Spleen (tissue), 11 donors: ENCODE data around the gene DLEC1. TPM values are rescaled to one million over a fixed set of nuclear protein-coding genes. Genes with fewer than 3 reads are reported as not detected.

Experiments used
- DNase-seq: peaks from one replicate; pipeline ENCODE4 v3.0.0-alpha.2; 2020
- H3K27ac ChIP-seq, 8 donors: fragments of 200-600 bp; sonication (generic) in 7 of 8; 1 replicate in 4 of 8; 2 replicates in 4 of 8; pipeline versions ENCODE4 v1.5.0 to v1.8.0; 2016 to 2021; ENCODE audit warnings: inconsistent platforms in 4 of 8, mild to moderate bottlenecking in 4 of 8, moderate library complexity in 1 of 8
- H3K27me3 ChIP-seq, 7 donors: fragments of 200-600 bp; sonication (generic) in 6 of 7; replicated peaks in 1 of 7; 1 replicate in 4 of 7; 2 replicates in 3 of 7; pipeline versions ENCODE4 v1.5.0 to v1.8.0; 2016 to 2021; ENCODE audit warnings: inconsistent platforms in 3 of 7, mild to moderate bottlenecking in 1 of 7
- H3K36me3 ChIP-seq, 6 donors: fragments of 200-600 bp; sonication (generic) in 5 of 6; 1 replicate in 4 of 6; 2 replicates in 2 of 6; pipeline versions ENCODE4 v1.5.0 to v1.8.0; 2016 to 2021; ENCODE audit warnings: inconsistent platforms in 2 of 6
- H3K4me1 ChIP-seq, 6 donors: fragments of 200-600 bp; sonication (generic) in 5 of 6; 1 replicate in 3 of 6; 2 replicates in 3 of 6; pipeline versions ENCODE4 v1.5.0 to v1.8.0; 2016 to 2021; ENCODE audit warnings: inconsistent platforms in 3 of 6
- H3K4me3 ChIP-seq, 8 donors: fragments of 200-600 bp; sonication (generic) in 7 of 8; 1 replicate in 4 of 8; 2 replicates in 4 of 8; pipeline versions ENCODE4 v1.5.0 to v1.8.0; 2016 to 2021; ENCODE audit warnings: inconsistent platforms in 4 of 8, mild to moderate bottlenecking in 4 of 8, moderate library complexity in 2 of 8
- H3K9me3 ChIP-seq, 8 donors: fragments of 200-600 bp; sonication (generic) in 7 of 8; 1 replicate in 4 of 8; 2 replicates in 4 of 8; pipeline versions ENCODE4 v1.5.0 to v1.8.0; 2016 to 2021; ENCODE audit warnings: inconsistent platforms in 4 of 8
- POLR2A ChIP-seq, 3 donors: fragments of 450-650 bp; IDR thresholded peaks; one replicate each; pipeline ENCODE4 v1.5.1; 2017; ENCODE audit warnings: antibody characterized with exemption in 3 of 3, mild to moderate bottlenecking in 1 of 3
- POLR2AphosphoS5 ChIP-seq, 3 donors: sonication (generic); formaldehyde crosslinking; IDR thresholded peaks; one replicate each; pipeline ENCODE4 v1.5.1; 2017; ENCODE audit warnings: antibody characterized with exemption in 3 of 3
- WGBS, 5 donors: extraction: QIAGEN DNeasy Blood & Tissue Kit in 3 of 5; methylation state at CpG; one replicate each; pipeline versions ENCODE4 v1.1.5 to v1.1.7; 2013 to 2018; 5-methylcytosine and 5-hydroxymethylcytosine counted together
- intact Hi-C: fragments of 100-400 bp; cut with DNase I; formaldehyde crosslinking; loops from one replicate; pipeline ENCODE4 v1.15.0; 2023; ENCODE audit warnings: low total_unique reads
- polyA plus RNA-seq, 3 donors: library from polyadenylated mRNA; stranded (reverse); fragments of 200-250 nt; gene quantifications; one replicate each; pipeline ENCODE4 v1.2.1, GENCODE V29; 2013
- total RNA-seq, 7 donors: library from RNA; depleted of rRNA in 3 of 7; stranded (reverse); fragments of >200 nt in 3 of 7; fragmentation: NEBNext Ultra II Directional in 4 of 7; extraction: Animal tissue kit (Norgen Biotek cat#: 25700) in 4 of 7; gene quantifications; one replicate each; pipeline versions ENCODE4 v1.1.0 to v1.2.1, GENCODE V29; 2016 to 2021
- TF ChIP-seq, protein P1 (sequence below), 11 experiments: fragments of 200-600 bp in 7 of 11; fragments of 450-650 bp in 4 of 11; sonication (generic) in 4 of 11; IDR thresholded peaks in 8 of 11; conservative IDR thresholded peaks in 3 of 11; 1 replicate in 7 of 11; 2 replicates in 4 of 11; pipeline versions ENCODE4 v1.4.0 to v1.8.0; 2016 to 2021; ENCODE audit warnings: antibody characterized with exemption in 11 of 11, inconsistent platforms in 4 of 11, mild to moderate bottlenecking in 1 of 11
- donor health status: healthy with polysubstance abuse.
- donor health status: DM: no; HTN: no; CAD: no; lungs with moderate emphysema.
- donor health status: DM: no; HTN: no; CAD: no.
- donor health status: Bipolar disorder and iron deficiency.
- donor health status: healthy.
- donor health status: DM: no; HTN: no; CAD: no.
- donor health status: DM: yes; HTN: yes; CAD: no.

DLEC1 gene
- total and polyA plus RNA-seq, 10 donors: 0.36 to 2.3 (median 0.88) TPM

DNA sequence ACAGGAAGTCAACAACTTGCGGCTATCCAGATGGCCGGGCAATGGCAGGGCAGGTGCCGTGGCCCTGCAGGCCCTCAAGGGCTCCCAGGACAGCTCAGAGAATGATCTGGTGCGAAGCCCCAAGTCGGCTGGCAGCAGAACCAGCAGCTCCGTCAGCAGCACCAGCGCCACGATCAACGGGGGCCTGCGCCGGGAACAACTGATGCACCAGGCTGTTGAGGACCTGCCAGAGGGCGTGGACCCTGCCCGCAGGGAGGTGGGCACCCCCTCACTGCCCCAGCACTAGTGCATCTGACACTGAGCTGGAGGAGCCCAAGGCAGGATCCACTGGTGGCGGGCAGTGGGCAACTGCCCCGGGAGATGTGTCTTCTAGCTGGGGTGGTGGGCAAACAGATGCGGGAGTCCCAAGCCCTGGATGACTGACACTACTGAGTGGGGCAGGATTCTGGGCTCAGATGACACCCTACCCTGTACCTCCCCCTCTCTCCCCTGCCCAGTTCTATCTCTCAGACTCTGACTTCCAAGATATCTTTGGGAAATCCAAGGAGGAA lies 32.5 kb upstream of the DLEC1 start:
- TF ChIP-seq POLR2A (IDR thresholded peaks at IDR 0.05) (no peak), POLR2AphosphoS5 (IDR thresholded peaks at IDR 0.05) (peak in 1 of 3 donors; percentile 55)

DNA sequence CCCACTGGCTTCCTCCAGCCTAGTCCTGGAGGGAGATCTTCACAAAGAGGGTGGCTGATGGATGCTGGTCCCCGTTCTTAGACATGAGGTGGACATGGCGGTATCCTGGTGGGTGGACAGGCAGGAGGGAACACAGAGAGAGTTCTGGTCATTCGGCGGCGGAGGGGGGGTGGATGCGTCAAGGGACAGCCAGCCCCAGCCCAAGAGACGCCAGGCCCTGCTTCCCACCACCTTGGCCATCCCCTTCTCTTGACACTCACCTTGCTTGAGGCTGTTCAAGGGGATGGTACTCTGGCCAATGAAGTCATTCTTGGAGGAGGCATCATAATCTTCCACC lies 31.3 kb upstream of the DLEC1 start:
- TF ChIP-seq POLR2A (IDR thresholded peaks at IDR 0.05) (no peak), POLR2AphosphoS5 (IDR thresholded peaks at IDR 0.05) (no peak)
- TF ChIP-seq, protein P1, sequence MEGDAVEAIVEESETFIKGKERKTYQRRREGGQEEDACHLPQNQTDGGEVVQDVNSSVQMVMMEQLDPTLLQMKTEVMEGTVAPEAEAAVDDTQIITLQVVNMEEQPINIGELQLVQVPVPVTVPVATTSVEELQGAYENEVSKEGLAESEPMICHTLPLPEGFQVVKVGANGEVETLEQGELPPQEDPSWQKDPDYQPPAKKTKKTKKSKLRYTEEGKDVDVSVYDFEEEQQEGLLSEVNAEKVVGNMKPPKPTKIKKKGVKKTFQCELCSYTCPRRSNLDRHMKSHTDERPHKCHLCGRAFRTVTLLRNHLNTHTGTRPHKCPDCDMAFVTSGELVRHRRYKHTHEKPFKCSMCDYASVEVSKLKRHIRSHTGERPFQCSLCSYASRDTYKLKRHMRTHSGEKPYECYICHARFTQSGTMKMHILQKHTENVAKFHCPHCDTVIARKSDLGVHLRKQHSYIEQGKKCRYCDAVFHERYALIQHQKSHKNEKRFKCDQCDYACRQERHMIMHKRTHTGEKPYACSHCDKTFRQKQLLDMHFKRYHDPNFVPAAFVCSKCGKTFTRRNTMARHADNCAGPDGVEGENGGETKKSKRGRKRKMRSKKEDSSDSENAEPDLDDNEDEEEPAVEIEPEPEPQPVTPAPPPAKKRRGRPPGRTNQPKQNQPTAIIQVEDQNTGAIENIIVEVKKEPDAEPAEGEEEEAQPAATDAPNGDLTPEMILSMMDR (IDR thresholded peaks at IDR 0.05 in 8 of 11, conservative IDR thresholded peaks at IDR 0.05 in 3 of 11): no peak
- intact Hi-C loops: no loop called here
- H3K4me1 ChIP-seq: peaks cover 0 to 24% (median 9%) of the 10 kb centered on the region in 6 donors
- no peaks in the 10 kb centered on the region for H3K9me3 ChIP-seq
- WGBS, 5 donors: 90 to 98% (median 96%) methylated on average over 7 of the region's 7 CpGs
- DNase-seq: no peak
- H3K36me3 ChIP-seq: peaks cover 0 to 83% (median 37%) of the 10 kb centered on the region in 6 donors
- H3K27me3 ChIP-seq: no peaks in the 10 kb centered on the region
- no peak overlapping the region for H3K4me3 ChIP-seq
- no peak overlapping the region for H3K27ac ChIP-seq

More for the DNA sequence above, 32.5 kb upstream of the DLEC1 start:
- H3K27ac ChIP-seq: no peak overlapping the region
- peak; percentile 76 for DNase-seq
- H3K36me3 ChIP-seq: peaks cover 0 to 95% (median 49%) of the 10 kb centered on the region in 6 donors
- H3K9me3 ChIP-seq: no peaks in the 10 kb centered on the region
- H3K27me3 ChIP-seq: no peaks in the 10 kb centered on the region
- intact Hi-C loops: no loop called here
- 80 to 94% (median 91%) methylated on average over 7 to 16 of the region's 16 CpGs for WGBS, 5 donors
- peaks cover 0 to 25% (median 9%) of the 10 kb centered on the region in 6 donors for H3K4me1 ChIP-seq
- H3K4me3 ChIP-seq: no peak overlapping the region

DNA sequence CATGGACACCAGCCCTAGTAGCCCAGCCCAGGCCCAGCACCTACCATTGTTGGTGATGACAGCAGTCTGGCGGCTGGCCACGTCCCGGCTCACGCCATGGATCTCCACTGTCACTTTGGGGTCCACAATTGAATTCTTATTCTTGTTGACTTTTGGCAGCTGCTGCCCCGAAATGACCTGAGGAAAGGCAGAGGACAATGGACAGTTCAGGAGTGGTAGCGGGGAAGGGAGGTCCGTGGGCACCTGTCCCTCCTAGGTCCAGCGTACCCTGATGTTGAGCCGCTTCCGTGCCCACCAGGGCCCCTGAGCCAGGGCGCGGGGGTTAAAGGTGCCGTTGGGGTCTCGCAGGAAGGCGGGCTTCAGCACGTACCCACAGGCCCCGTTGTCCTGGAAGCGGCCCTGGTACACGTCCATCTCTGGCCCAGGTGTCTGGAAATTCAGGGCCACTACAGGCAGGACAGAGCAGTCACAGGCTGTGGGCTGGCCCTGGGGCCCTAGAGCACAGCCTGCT lies 30.8 kb upstream of the DLEC1 start:
- peaks cover 0 to 18% (median 7%) of the 10 kb centered on the region in 6 donors for H3K4me1 ChIP-seq
- no peaks in the 10 kb centered on the region for H3K27me3 ChIP-seq
- no peak overlapping the region for H3K27ac ChIP-seq
- no peak overlapping the region for H3K4me3 ChIP-seq
- WGBS, 5 donors: 90 to 98% (median 95%) methylated on average over 8 to 19 of the region's 19 CpGs
- no peaks in the 10 kb centered on the region for H3K9me3 ChIP-seq
- intact Hi-C loops: no loop called here
- H3K36me3 ChIP-seq: peaks cover 0 to 78% (median 36%) of the 10 kb centered on the region in 6 donors
- peak; percentile 68 for DNase-seq
- TF ChIP-seq, protein P1 (IDR thresholded peaks at IDR 0.05 in 8 of 11, conservative IDR thresholded peaks at IDR 0.05 in 3 of 11): no peak
- TF ChIP-seq POLR2AphosphoS5 (IDR thresholded peaks at IDR 0.05): peak in 1 of 3 donors; percentile 7

DNA sequence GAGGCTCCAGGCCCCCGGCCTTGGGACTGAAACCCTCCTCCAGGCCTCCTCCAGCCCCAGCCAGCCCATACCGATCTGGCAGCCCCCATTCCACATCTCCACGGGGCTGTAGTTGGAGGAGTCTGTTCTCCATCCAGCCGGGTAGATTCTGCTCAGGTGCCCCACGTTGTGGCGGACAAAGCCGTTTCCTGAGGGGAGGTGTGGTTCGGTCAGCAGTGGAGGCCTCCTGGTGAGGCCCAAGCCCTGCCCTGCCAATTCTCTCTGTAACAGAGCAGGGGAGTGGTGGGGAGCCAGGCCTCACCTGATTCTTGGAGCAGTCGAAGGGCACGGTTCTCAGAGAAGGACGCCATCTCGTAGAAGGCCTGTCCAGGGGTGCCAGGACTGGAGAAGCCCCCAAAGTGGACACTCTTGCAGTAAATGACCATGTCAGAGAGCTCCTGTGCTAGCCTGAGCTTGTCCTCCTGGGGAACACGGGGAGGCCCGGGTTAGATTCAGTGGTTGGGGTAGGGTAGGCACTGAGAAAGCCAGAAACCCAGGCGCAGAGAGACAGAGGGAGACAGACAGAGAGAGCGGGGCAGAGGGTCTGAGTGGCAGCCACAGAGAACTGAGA lies 29.9 kb upstream of the DLEC1 start:
- 79 to 92% (median 87%) methylated on average over 13 to 16 of the region's 16 CpGs for WGBS, 5 donors
- no peak for DNase-seq
- intact Hi-C loops: no loop called here
- no peak for TF ChIP-seq POLR2AphosphoS5 (IDR thresholded peaks at IDR 0.05)
- TF ChIP-seq, protein P1 (IDR thresholded peaks at IDR 0.05 in 8 of 11, conservative IDR thresholded peaks at IDR 0.05 in 3 of 11): no peak
- no peak for TF ChIP-seq POLR2A (IDR thresholded peaks at IDR 0.05)
- Histone ChIP-seq H3K36me3 (peaks cover 0 to 70% (median 36%) of the 10 kb centered on the region in 6 donors), H3K27me3 (no peaks in the 10 kb centered on the region), H3K9me3 (no peaks in the 10 kb centered on the region), H3K4me1 (peaks cover 0 to 15% (median 3%) of the 10 kb centered on the region in 6 donors), H3K4me3 (no peak overlapping the region), H3K27ac (no peak overlapping the region)
